Endometrial microvascular endothelial cells (primary cell): ENCODE data around the gene CCDC188. TPM values are rescaled to one million over a fixed set of nuclear protein-coding genes. Genes with fewer than 3 reads are reported as not detected.

Experiments
- in situ Hi-C: cut with HindIII; loops from 2 replicates; pipeline ENCODE4 v1.10.0; 2017; ENCODE audit warnings: low sequenced_read_pairs, low pct_unique_long_range_greater_than_20kb; ENCODE audit errors: inconsistent ontology term
- total RNA-seq: library from RNA; depleted of rRNA; stranded (reverse); fragments of >200 nt; gene quantifications from one replicate; pipeline ENCODE4 v1.2.3, GENCODE V29; 2015; ENCODE audit errors: inconsistent ontology term

Gene CCDC188
- total RNA-seq, 1 donor from 2014 or later: 2.6 TPM

GRCh38 chr22:20128902-20129746 lies 21.7 kb downstream of the CCDC188 start:
- in situ Hi-C loops: loop anchor here (25.0 kb wide), 1 partner anchor 158 kb away; no protein-coding TSS in a partner anchor

GRCh38 chr22:20128619-20128901 lies 22.3 kb downstream of the CCDC188 start:
- in situ Hi-C loops: loop anchor here (25.0 kb wide), 1 partner anchor 159 kb away; no protein-coding TSS in a partner anchor

- in situ Hi-C loops: loop anchor here (25.0 kb wide), 1 partner anchor 159 kb away; no protein-coding TSS in a partner anchor
These were observed 22.8 kb downstream of the CCDC188 start for GRCh38 chr22:20127869-20128618.

- in situ Hi-C loops: loop anchor here (25.0 kb wide), 1 partner anchor 160 kb away; no protein-coding TSS in a partner anchor
These were observed 23.5 kb downstream of the CCDC188 start for GRCh38 chr22:20127318-20127868.

- in situ Hi-C loops: loop anchor here (25.0 kb wide), 1 partner anchor 161 kb away; no protein-coding TSS in a partner anchor
These were observed 24.4 kb downstream of the CCDC188 start for GRCh38 chr22:20126284-20127029.

- in situ Hi-C loops: loop anchor here (25.0 kb wide), 1 partner anchor 162 kb away; no protein-coding TSS in a partner anchor
These were observed 25.4 kb downstream of the CCDC188 start for GRCh38 chr22:20125201-20126174.

- in situ Hi-C loops: loop anchor here (25.0 kb wide), 2 partner anchors 162 to 362 kb away; partner anchors contain the start of gene TBX1
These were observed 26.6 kb downstream of the CCDC188 start for GRCh38 chr22:20124083-20124787.

GRCh38 chr22:20123366-20124082 lies 27.3 kb downstream of the CCDC188 start:
- in situ Hi-C loops: loop anchor here (25.0 kb wide), 2 partner anchors 161 to 361 kb away; partner anchors contain the start of gene TBX1

- in situ Hi-C loops: loop anchor here (25.0 kb wide), 2 partner anchors 160 to 360 kb away; partner anchors contain the start of gene TBX1
These were observed 28.9 kb downstream of the CCDC188 start for GRCh38 chr22:20121856-20122415.

GRCh38 chr22:20118300-20119020 lies 32.4 kb downstream of the CCDC188 start:
- in situ Hi-C loops: loop anchor here (25.0 kb wide), 2 partner anchors 156 to 356 kb away; partner anchors contain the start of gene TBX1

GRCh38 chr22:20117633-20118299 lies 33.1 kb downstream of the CCDC188 start:
- in situ Hi-C loops: loop anchor here (25.0 kb wide), 2 partner anchors 155 to 355 kb away; partner anchors contain the start of gene TBX1

GRCh38 chr22:20116951-20117632 lies 33.8 kb downstream of the CCDC188 start, which contains the start of gene TRMT2A:
TSS of gene TRMT2A (minus strand) at chr22:20117226. CDS start at chr22:20116906, 320 bp downstream.
- in situ Hi-C loops: loop anchor here (25.0 kb wide), 2 partner anchors 155 to 355 kb away; partner anchors contain the start of gene TBX1

- in situ Hi-C loops: loop anchor here (25.0 kb wide), 2 partner anchors 154 to 354 kb away; partner anchors contain the start of gene TBX1
These were observed 34.4 kb downstream of the CCDC188 start for GRCh38 chr22:20116376-20116950.
